ENCODE measurements around the gene DYNC2H1. TPM values are rescaled to one million over a fixed set of nuclear protein-coding genes. Genes with fewer than 3 reads are reported as not detected.

Gene DYNC2H1
- total RNA-seq, 2 experiments from 2014 or later = 1.3 to 2.0 TPM

DNA sequence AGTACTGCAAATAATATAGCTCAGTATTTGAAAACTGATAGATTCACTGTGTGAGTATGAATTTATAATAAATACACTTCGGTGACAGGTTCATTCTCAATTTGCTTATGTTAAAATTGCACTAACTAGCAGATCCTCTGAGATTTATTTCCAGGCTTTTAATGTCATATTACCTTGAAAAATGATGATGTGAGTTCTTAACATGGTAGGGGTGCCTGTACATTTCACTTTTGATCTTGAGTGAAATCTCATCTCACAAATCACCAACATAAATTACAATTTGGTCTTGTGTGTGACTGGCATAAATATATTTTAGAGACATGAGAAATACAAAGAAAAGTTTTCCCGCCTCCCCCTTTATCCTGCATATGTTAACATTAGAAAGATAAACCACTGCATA is 240.4 kb downstream of the DYNC2H1 start:
- H3K27ac Mint-ChIP-seq = no peak overlapping the region
- ChIA-PET CTCF (no interaction called here), POLR2A (no interaction called here)
- no peaks in the 10 kb centered on the region for H3K27me3 Mint-ChIP-seq
- H3K9me3 Mint-ChIP-seq = no peaks in the 10 kb centered on the region
- intact Hi-C loops (cut with micrococcal nuclease) = no loop called here
- H3K4me3 Mint-ChIP-seq = no peak overlapping the region
- no peaks in the 10 kb centered on the region for H3K36me3 Mint-ChIP-seq (ENCODE audit: low read depth)
- no peak for DNase-seq
- ATAC-seq = no peak
- TF ChIP-seq, protein P1, sequence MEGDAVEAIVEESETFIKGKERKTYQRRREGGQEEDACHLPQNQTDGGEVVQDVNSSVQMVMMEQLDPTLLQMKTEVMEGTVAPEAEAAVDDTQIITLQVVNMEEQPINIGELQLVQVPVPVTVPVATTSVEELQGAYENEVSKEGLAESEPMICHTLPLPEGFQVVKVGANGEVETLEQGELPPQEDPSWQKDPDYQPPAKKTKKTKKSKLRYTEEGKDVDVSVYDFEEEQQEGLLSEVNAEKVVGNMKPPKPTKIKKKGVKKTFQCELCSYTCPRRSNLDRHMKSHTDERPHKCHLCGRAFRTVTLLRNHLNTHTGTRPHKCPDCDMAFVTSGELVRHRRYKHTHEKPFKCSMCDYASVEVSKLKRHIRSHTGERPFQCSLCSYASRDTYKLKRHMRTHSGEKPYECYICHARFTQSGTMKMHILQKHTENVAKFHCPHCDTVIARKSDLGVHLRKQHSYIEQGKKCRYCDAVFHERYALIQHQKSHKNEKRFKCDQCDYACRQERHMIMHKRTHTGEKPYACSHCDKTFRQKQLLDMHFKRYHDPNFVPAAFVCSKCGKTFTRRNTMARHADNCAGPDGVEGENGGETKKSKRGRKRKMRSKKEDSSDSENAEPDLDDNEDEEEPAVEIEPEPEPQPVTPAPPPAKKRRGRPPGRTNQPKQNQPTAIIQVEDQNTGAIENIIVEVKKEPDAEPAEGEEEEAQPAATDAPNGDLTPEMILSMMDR (IDR thresholded peaks at IDR 0.05) = no peak
- H3K4me1 Mint-ChIP-seq (ENCODE audit: low read depth) = no peaks in the 10 kb centered on the region

DNA sequence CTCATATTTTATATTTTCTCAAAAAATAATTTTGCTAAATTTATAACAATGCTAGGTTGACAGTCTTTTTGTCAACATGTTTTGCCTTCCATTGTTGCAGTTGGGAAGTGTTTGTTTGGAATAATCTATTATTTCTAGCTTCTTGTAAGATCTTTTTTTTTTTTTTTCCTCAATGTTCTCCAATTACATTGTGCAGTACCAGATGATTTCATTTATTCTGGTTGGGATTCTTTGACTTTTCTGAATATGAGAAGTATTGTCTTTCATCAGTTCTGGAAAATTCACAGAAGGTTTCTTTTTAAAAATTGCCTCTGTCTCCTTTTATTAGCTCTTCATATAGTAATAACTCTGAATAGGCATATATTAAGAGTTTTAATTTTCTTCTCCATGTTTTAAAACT is 245.4 kb downstream of the DYNC2H1 start:
- ATAC-seq (no peak), DNase-seq (no peak)
- ChIA-PET CTCF (no interaction called here), POLR2A (no interaction called here)
- no peaks in the 10 kb centered on the region for H3K4me1 Mint-ChIP-seq (ENCODE audit: low read depth)
- no peak overlapping the region for H3K27ac Mint-ChIP-seq
- no peaks in the 10 kb centered on the region for H3K36me3 Mint-ChIP-seq (ENCODE audit: low read depth)
- TF ChIP-seq, protein P1 (IDR thresholded peaks at IDR 0.05) = no peak
- H3K27me3 Mint-ChIP-seq = no peaks in the 10 kb centered on the region
- intact Hi-C loops (cut with micrococcal nuclease) = no loop called here
- H3K4me3 Mint-ChIP-seq = no peak overlapping the region
- no peaks in the 10 kb centered on the region for H3K9me3 Mint-ChIP-seq

DNA sequence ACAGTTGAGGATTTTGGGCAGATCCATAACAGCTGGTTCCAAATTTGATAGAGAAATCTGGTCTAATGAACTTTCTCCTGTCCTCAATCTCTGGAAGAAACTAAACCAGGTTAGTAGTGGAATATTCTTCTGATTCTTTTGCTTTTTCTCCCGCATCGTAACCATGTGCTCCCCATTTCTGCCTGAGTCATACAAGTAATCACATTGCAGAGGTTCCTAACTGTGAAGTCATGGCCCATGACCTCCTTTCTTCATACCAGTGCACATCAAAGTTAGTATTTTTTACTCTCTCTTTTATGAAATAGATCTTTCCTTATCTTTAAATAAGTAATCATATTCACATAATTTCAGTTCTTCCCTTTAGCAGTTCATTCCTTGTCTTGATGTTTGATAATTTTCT is 249.0 kb downstream of the DYNC2H1 start:
- H3K4me1 Mint-ChIP-seq (ENCODE audit: low read depth) = no peaks in the 10 kb centered on the region
- no peak overlapping the region for H3K27ac Mint-ChIP-seq
- CTCF ChIA-PET = no interaction called here
- no peak for DNase-seq
- no peak overlapping the region for H3K4me3 Mint-ChIP-seq
- H3K9me3 Mint-ChIP-seq = no peaks in the 10 kb centered on the region
- ATAC-seq = no peak
- intact Hi-C loops (cut with micrococcal nuclease) = no loop called here
- POLR2A ChIA-PET = no interaction called here
- TF ChIP-seq, protein P1 (IDR thresholded peaks at IDR 0.05) = no peak
- no peaks in the 10 kb centered on the region for H3K27me3 Mint-ChIP-seq
- no peaks in the 10 kb centered on the region for H3K36me3 Mint-ChIP-seq (ENCODE audit: low read depth)

DNA sequence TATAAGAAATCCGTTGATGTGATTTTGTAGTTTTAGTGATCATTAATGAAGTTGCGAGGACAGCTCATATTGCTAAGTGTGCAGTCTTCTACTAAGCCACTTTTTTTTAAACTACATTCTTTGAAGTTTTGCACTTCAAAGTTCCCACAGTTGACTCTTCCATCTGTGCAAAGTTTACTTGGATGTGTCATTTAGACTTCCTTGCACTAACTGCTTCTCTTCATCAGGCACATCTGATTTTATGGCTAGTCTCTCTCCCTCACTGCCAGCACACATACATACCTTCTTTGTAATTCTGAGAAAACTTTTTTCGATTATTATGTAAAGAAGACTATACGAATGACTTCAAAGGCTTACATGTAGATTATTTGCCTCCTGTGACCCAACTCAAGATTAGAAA is 250.0 kb downstream of the DYNC2H1 start:
- TF ChIP-seq, protein P1 (IDR thresholded peaks at IDR 0.05) = no peak
- no peaks in the 10 kb centered on the region for H3K4me1 Mint-ChIP-seq (ENCODE audit: low read depth)
- H3K36me3 Mint-ChIP-seq (ENCODE audit: low read depth) = no peaks in the 10 kb centered on the region
- ATAC-seq (no peak), DNase-seq (no peak)
- no peaks in the 10 kb centered on the region for H3K9me3 Mint-ChIP-seq
- ChIA-PET POLR2A (no interaction called here), CTCF (no interaction called here)
- intact Hi-C loops (cut with micrococcal nuclease) = no loop called here
- no peaks in the 10 kb centered on the region for H3K27me3 Mint-ChIP-seq
- H3K4me3 Mint-ChIP-seq = no peak overlapping the region
- H3K27ac Mint-ChIP-seq = no peak overlapping the region

DNA sequence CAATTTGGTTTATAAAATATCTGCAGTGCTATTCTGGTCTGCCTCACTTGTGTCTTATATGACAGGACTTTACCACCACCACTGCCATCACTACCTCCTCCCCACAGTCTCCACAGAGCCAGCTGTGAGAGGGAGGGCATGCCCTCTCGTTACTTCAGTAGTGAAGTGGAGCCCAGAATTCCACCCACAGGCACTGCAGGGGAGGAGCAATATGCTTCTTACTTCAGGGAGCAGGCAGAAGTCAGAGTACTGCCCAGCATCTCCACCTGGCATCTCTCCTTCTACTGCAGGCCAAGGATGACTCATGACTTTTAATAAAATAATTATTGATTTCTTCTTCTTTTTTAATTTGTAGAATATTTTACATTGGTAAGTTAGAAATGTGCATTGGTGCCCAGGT is 255.5 kb downstream of the DYNC2H1 start:
- DNase-seq (no peak), ATAC-seq (no peak)
- Mint-ChIP-seq H3K4me1 (ENCODE audit: low read depth) (no peaks in the 10 kb centered on the region), H3K27me3 (no peaks in the 10 kb centered on the region), H3K9me3 (no peaks in the 10 kb centered on the region), H3K27ac (no peak overlapping the region), H3K4me3 (no peak overlapping the region), H3K36me3 (ENCODE audit: low read depth) (no peaks in the 10 kb centered on the region)
- intact Hi-C loops (cut with micrococcal nuclease) = no loop called here
- TF ChIP-seq, protein P1 (IDR thresholded peaks at IDR 0.05) = no peak
- POLR2A ChIA-PET = no interaction called here
- CTCF ChIA-PET = no interaction called here

Data from activated CD8-positive, alpha-beta T cell treated with anti-CD3 and anti-CD28 coated beads for 36 hours (primary cell).